SKM-1 (cell line): Measurements from ENCODE around the gene MAPKAPK2.

Experiments
- DNase-seq: peaks from one replicate; lab custom pipeline; 2025; ENCODE audit not compliant: unreplicated experiment; lab: John Stamatoyannopoulos, UW

Gene MAPKAPK2

GRCh38 chr1:206682111-206682510 lies 2.6 kb upstream of the MAPKAPK2 start:
- no peak for DNase-seq

GRCh38 chr1:206683313-206683712 lies 1.4 kb upstream of the MAPKAPK2 start:
- DNase-seq = no peak

DNA sequence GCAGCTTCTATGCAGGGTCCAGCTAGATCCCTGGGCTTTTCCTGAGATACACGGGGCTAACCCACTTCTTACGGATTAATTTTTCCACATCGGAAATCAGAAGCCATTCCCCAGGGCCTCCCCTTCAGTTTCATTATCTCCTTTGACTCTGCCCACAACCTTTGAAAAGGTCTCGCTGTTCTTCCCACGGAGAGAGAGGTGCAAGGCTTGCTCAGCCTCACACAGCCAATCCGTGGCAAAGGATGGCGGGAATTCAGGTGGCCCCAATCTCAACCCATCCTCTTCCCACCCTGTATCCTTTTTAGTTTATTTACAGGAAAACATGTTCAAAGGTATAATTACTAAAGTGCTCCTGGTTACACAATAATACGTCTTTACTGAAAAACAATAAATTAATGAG lies 702 bp upstream of the MAPKAPK2 start:
- no peak for DNase-seq

GRCh38 chr1:206685334-206685768 lies 646 bp downstream of the MAPKAPK2 start:
- peak; percentile 40 for DNase-seq

DNA sequence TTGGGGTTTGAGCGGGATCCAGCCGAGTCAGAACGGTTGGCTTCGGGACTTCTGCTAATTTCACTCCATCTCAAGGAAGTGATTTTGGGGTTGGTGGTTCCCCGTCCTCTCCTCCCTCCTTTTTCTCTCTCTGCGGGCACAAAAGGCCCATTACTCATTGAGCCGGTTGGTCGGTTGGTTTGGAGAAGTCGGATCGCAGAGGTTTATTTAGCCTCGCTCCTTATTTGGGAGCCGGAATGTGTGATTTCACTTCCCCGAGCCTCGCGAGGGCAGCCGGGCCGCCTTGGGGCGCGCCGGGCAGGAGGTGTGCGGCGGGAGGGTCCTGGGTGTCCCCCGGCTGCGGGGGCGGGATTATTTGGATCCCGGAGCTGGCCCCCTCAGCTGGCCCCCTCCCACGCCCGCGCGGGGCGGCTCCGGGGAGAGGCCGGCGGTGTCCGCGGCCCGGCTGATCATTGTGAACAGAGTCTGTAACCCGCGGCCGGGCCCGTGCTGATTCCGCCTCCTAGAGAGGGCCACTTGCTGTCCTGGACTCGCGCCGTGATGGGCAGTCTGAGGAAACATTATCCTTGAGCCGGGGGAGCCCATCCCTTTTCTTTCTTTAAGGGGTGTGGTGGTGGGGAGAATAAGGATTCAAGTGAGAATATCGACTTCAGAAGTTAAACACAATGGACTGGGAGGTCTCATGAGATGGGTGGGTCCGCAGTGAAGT lies 1.2 kb downstream of the MAPKAPK2 start:
- DNase-seq = peak; percentile 89

- peak; percentile 41 for DNase-seq
Observed at GRCh38 chr1:206686478-206687249, 2.0 kb downstream of the MAPKAPK2 start.

GRCh38 chr1:206687251-206687914 lies 2.7 kb downstream of the MAPKAPK2 start:
- no peak for DNase-seq

- DNase-seq = no peak
Observed at GRCh38 chr1:206687915-206688442, 3.3 kb downstream of the MAPKAPK2 start.

- DNase-seq = no peak
Observed at GRCh38 chr1:206690516-206690915, 5.8 kb downstream of the MAPKAPK2 start.

DNA sequence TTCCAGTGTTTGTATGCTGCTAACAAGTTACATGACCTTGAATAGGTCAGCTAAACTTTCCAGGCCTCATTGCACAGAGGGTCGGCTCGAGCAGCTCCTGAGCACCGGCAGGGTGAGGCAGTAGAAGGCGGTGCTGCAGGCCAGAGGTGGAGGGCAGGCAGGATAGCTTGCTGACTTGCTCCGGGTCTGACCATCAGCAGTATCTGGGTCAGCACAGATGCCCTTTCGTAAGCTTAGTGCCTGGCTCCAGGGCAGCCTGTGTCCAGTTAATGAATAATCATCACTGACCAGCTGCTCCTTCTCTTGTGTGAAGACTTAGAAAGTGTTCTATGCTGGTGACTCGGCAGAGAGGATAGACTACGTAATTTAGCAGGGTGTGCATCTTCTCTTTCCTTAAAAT lies 6.9 kb downstream of the MAPKAPK2 start:
- DNase-seq = no peak

GRCh38 chr1:206693029-206693428 lies 8.3 kb downstream of the MAPKAPK2 start:
- DNase-seq = no peak

DNA sequence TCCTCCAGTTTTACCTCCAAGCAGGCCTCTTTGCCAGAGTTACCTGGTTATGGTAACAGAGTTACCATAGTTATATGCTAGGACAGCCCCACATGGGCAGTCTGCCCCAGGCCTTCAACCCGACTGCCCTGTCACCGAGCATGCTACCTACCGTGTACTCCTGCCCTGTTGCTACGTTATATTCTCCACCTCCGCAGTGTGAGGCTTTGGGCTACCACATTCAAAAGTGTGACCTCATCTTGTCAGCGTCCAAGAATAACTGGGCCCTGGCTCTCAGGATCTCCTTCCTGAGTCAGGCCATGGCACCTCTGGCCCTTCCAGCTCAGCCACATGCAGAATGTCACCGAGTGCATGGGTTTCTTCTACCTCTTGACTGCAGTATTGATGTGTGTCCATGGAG lies 8.9 kb downstream of the MAPKAPK2 start:
- DNase-seq = no peak

- no peak for DNase-seq
Observed at GRCh38 chr1:206694171-206695124, 9.7 kb downstream of the MAPKAPK2 start.

DNA sequence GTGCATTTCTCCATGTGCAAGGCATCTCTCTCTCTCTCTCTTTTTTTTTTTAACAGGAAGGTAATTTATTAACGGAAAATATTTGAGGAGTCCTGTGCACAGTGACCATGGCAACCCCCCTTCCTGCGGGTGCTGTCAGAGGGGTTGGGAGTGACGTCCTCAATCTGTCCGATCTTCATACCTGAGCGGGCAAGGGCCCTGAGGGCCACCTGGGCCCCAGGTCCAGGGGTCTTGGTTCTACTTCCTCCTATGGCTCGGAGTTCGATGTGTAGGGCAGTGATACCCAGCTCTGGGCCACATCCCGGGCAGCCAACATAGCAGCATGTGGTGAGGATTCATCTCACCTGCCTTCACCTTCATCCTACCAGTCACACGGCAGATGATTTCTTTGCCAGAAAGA lies 11.0 kb downstream of the MAPKAPK2 start:
- DNase-seq = no peak

- DNase-seq = no peak
Observed at GRCh38 chr1:206696812-206697585, 12.3 kb downstream of the MAPKAPK2 start.

GRCh38 chr1:206698011-206698410 lies 13.3 kb downstream of the MAPKAPK2 start:
- DNase-seq = no peak

DNA sequence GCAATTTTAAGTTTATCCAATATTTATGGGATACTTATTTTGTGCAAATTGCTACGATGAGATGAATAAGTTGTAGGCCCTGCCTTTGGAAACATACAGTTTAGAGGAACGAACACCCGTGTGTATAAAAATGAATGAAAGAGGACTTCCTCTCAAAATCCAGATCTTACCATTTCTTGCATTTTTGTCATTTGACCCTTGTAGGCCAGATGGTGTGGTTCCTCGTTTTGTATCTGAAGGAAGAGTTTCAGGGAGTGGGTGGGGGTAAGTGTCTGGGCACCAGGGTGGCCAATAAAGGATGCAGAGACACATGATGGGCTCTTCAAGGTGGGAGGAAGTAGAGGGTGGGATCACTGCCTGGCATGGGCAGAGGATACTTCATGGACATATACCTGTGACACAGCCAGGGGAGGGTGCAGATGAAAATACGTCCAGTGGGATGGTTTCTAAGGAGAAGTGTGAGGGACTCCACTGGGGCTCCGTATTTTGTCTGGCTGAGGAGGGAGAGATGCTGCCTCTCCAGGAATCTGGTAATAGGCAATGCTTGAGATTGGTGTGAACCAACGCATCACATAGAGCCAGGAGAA lies 14.4 kb downstream of the MAPKAPK2 start:
- peak; percentile 35 for DNase-seq

DNA sequence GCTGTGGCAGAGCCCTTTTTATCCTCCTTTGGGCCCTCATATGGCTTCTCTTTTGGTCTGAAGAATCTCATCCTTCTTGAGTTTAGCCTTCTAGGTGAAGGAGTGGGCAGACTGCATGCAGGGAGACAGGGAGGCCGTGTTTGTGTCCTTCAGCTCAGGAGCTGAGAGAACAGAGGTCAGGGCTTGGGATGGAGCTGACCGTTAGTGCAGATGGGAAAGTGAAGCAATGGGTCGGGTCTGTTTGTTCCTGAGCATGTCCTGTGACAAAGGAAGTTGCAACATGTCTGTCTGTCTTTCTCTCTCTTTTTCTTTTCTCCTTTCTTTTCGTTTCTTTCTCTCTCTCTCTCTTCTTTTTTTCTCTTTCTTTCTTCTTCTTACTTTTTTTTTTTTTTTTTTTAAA lies 14.9 kb downstream of the MAPKAPK2 start:
- DNase-seq = peak; percentile 80

DNA sequence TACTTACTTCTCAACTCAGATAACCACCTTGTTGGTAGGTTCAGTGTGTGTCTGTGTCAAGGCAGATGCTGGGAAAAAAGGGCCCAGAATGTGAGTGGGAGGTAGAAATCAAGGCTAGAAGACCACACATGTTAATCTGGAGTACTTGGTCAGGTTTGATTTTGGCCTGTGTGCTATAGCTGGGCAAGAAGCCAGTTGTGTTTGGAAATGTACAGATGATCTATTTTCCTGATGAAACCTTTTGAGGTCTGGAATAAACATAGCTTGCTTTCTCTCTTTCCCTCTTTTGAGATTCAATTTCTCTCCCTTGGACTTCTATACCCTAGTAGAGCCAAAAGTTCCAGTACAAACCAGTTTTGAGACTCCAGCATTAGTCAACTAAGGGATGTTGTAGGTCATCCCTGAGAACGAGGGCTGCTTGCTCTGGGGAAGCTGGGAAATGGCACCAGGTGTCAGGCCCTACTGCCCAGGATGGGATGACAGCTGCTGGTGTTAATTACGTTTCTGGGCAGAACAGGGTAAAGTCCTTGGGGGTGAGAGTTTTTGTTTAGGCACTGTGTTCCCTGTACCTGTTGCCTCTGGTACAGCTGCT lies 15.8 kb downstream of the MAPKAPK2 start:
- no peak for DNase-seq
